Neural crest cell (in vitro differentiated cells): ENCODE data around the gene MAGI2. TPM values are rescaled to one million over a fixed set of nuclear protein-coding genes. Genes with fewer than 3 reads are reported as not detected.

Experiments
- DNase-seq: peaks from one replicate; pipeline ENCODE4 v3.0.0; 2021; ENCODE audit warnings: low read depth, mixed read lengths, low spot score
- H3K27ac Mint-ChIP-seq: one replicate; pipeline ENCODE4 v1.8.0; 2021; ENCODE audit warnings: mild to moderate bottlenecking, mixed read lengths; ENCODE audit not compliant: unreplicated experiment
- H3K27me3 Mint-ChIP-seq: 2 replicates; pipeline ENCODE4 v1.8.0; 2021; ENCODE audit warnings: low read depth, mild to moderate bottlenecking, mixed read lengths
- H3K36me3 Mint-ChIP-seq: 2 replicates; pipeline ENCODE4 v1.8.0; 2021; ENCODE audit warnings: low read depth, mild to moderate bottlenecking, mixed read lengths
- H3K4me1 Mint-ChIP-seq: 2 replicates; pipeline ENCODE4 v1.8.0; 2021; ENCODE audit warnings: mixed read lengths
- H3K4me3 Mint-ChIP-seq: one replicate; pipeline ENCODE4 v1.8.0; 2021; ENCODE audit warnings: mild to moderate bottlenecking, mixed read lengths
- H3K9me3 Mint-ChIP-seq: 2 replicates; pipeline ENCODE4 v1.8.0; 2021; ENCODE audit warnings: mixed read lengths
- CTCF ChIP-seq: fragments of 200-600 bp; sonication (generic); conservative IDR thresholded peaks from 2 replicates; pipeline ENCODE4 v1.5.0; 2021; ENCODE audit warnings: antibody characterized with exemption, mild to moderate bottlenecking
- total RNA-seq: library from RNA; stranded (reverse); gene quantifications from 2 replicates; pipeline ENCODE4 v1.2.1, GENCODE V29; 2021

Gene MAGI2
- total RNA-seq, 1 donor from 2014 or later, result 10.0 TPM

- H3K27me3 Mint-ChIP-seq, result no peaks in the 10 kb centered on the region
- H3K4me1 Mint-ChIP-seq, result no peaks in the 10 kb centered on the region
- no peak overlapping the region for H3K4me3 Mint-ChIP-seq
- TF ChIP-seq CTCF, result no peak
- DNase-seq, result no peak
- H3K36me3 Mint-ChIP-seq, result no peaks in the 10 kb centered on the region
- no peak overlapping the region for H3K27ac Mint-ChIP-seq
- H3K9me3 Mint-ChIP-seq, result no peaks in the 10 kb centered on the region
Observed at GRCh38 chr7:78315119-78315518, 1138.3 kb downstream of the MAGI2 start.

- H3K4me3 Mint-ChIP-seq, result no peak overlapping the region
- H3K4me1 Mint-ChIP-seq, result no peaks in the 10 kb centered on the region
- H3K27ac Mint-ChIP-seq, result no peak overlapping the region
- TF ChIP-seq CTCF, result no peak
- no peaks in the 10 kb centered on the region for H3K27me3 Mint-ChIP-seq
- H3K9me3 Mint-ChIP-seq, result no peaks in the 10 kb centered on the region
- no peaks in the 10 kb centered on the region for H3K36me3 Mint-ChIP-seq
- no peak for DNase-seq
Observed at GRCh38 chr7:78311181-78311580, 1142.3 kb downstream of the MAGI2 start.

- H3K27me3 Mint-ChIP-seq, result no peaks in the 10 kb centered on the region
- DNase-seq, result no peak
- TF ChIP-seq CTCF, result no peak
- H3K4me3 Mint-ChIP-seq, result no peak overlapping the region
- no peak overlapping the region for H3K27ac Mint-ChIP-seq
- H3K9me3 Mint-ChIP-seq, result no peaks in the 10 kb centered on the region
- H3K36me3 Mint-ChIP-seq, result no peaks in the 10 kb centered on the region
- no peaks in the 10 kb centered on the region for H3K4me1 Mint-ChIP-seq
Observed at GRCh38 chr7:78307892-78308291, 1145.6 kb downstream of the MAGI2 start.

- TF ChIP-seq CTCF, result no peak
- Mint-ChIP-seq H3K9me3 (no peaks in the 10 kb centered on the region), H3K36me3 (no peaks in the 10 kb centered on the region), H3K4me3 (no peak overlapping the region), H3K27me3 (no peaks in the 10 kb centered on the region), H3K27ac (no peak overlapping the region), H3K4me1 (no peaks in the 10 kb centered on the region)
- no peak for DNase-seq
Observed at GRCh38 chr7:78306634-78307033, 1146.8 kb downstream of the MAGI2 start.

GRCh38 chr7:78301407-78301806, 1152.1 kb downstream of the MAGI2 start:
- Mint-ChIP-seq H3K27me3 (no peaks in the 10 kb centered on the region), H3K27ac (no peak overlapping the region), H3K9me3 (no peaks in the 10 kb centered on the region), H3K36me3 (no peaks in the 10 kb centered on the region), H3K4me1 (no peaks in the 10 kb centered on the region), H3K4me3 (no peak overlapping the region)
- no peak for DNase-seq
- no peak for TF ChIP-seq CTCF

GRCh38 chr7:78299088-78299487, 1154.4 kb downstream of the MAGI2 start:
- no peak overlapping the region for H3K4me3 Mint-ChIP-seq
- no peaks in the 10 kb centered on the region for H3K36me3 Mint-ChIP-seq
- no peaks in the 10 kb centered on the region for H3K27me3 Mint-ChIP-seq
- no peak for TF ChIP-seq CTCF
- no peaks in the 10 kb centered on the region for H3K9me3 Mint-ChIP-seq
- no peak for DNase-seq
- H3K27ac Mint-ChIP-seq, result no peak overlapping the region
- H3K4me1 Mint-ChIP-seq, result no peaks in the 10 kb centered on the region
